ENCODE results near the gene GPATCH1. TPM values are rescaled to one million over a fixed set of nuclear protein-coding genes. Genes with fewer than 3 reads are reported as not detected.

GPATCH1 gene
- total and polyA plus RNA-seq, 2 of the 13 experiments (the other 11 are each of a cell fraction or from before 2014, with no cell fraction given): 6.8 to 6.9 TPM

GRCh38 chr19:33080761-33081681 lies at the start of gene GPATCH1 (continued):
- TF ChIP-seq REST (IDR thresholded peaks at IDR 0.05; ENCODE audit: borderline replicate concordance in 1 of 2, low read depth in 1 of 2, low read length in 2 of 2): peak in 1 of 2 experiments; percentile 7; a peak in 1 of 4 replicates
- TF ChIP-seq ZNF646 (CRISPR knock-in tag; IDR thresholded peaks at IDR 0.05): no peak
- TF ChIP-seq MBNL3 (CRISPR knock-in tag; conservative IDR thresholded peaks at IDR 0.05): no peak
- TF ChIP-seq FOXP1 (IDR thresholded peaks at IDR 0.05): no peak
- TF ChIP-seq FOXP1 (CRISPR knock-in tag; IDR thresholded peaks at IDR 0.05): no peak
- TF ChIP-seq, protein P1, sequence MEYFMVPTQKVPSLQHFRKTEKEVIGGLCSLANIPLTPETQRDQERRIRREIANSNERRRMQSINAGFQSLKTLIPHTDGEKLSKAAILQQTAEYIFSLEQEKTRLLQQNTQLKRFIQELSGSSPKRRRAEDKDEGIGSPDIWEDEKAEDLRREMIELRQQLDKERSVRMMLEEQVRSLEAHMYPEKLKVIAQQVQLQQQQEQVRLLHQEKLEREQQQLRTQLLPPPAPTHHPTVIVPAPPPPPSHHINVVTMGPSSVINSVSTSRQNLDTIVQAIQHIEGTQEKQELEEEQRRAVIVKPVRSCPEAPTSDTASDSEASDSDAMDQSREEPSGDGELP (IDR thresholded peaks at IDR 0.05; ENCODE audit: borderline replicate concordance, low read depth): 0 out of 2 replicates have a peak, but pooled peaks have one; percentile 22
- TF ChIP-seq E2F1 (CRISPR knock-in tag; IDR thresholded peaks at IDR 0.05): 0 out of 2 replicates have a peak, but pooled peaks have one; percentile 40
- TF ChIP-seq ZNF530 (CRISPR knock-in tag; IDR thresholded peaks at IDR 0.05; ENCODE audit: low read depth): no peak
- no peak for TF ChIP-seq WIZ (CRISPR knock-in tag; IDR thresholded peaks at IDR 0.05)
- TF ChIP-seq ZNF205 (CRISPR knock-in tag; IDR thresholded peaks at IDR 0.05): no peak; the same call in 1 of the 2 replicates
- TF ChIP-seq ZSCAN20 (CRISPR knock-in tag; IDR thresholded peaks at IDR 0.05; ENCODE audit: borderline replicate concordance): no peak
- TF ChIP-seq ZNF670 (CRISPR knock-in tag; IDR thresholded peaks at IDR 0.05; ENCODE audit: borderline replicate concordance): no peak
- TF ChIP-seq SETDB1 (CRISPR knock-in tag; IDR thresholded peaks at IDR 0.05; ENCODE audit: borderline replicate concordance): no peak
- TF ChIP-seq ZNF274 (CRISPR knock-in tag; IDR thresholded peaks at IDR 0.05): no peak; the same call in 1 of the 2 replicates
